DMS114 treated with DMSO at 0.1 percent for 48 hours (cell line): ENCODE results near the gene TMCC1.
"Not testable (repeated sequence)": the region's sequence is repeated elsewhere in the genome, so short reads cannot be mapped to it uniquely, and the experiment has no call there.

Experiments
- DNase-seq: peaks from one replicate; lab custom pipeline; 2025; ENCODE audit not compliant: unreplicated experiment; lab: John Stamatoyannopoulos, UW

The TMCC1 gene

DNA sequence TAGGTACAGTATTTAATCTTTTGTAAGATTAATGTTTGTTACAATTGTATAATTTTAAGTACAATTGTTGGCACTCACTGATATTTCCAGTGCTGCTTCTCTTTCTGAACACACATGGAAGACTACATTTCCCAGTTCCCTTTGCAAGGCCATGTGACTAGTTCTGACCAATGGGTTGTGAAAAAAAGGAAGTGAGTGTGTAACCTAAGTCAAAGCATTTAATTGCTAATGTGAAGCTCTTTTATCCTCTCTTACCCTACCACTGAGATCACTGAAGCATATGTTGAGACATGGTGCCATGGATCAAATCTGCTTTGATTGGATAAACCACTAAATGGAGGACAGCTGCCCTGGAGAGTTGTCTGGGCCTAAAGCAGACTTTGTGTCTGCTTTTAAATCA is 203.1 kb downstream of the TMCC1 start:
- DNase-seq: peak; percentile 41

DNA sequence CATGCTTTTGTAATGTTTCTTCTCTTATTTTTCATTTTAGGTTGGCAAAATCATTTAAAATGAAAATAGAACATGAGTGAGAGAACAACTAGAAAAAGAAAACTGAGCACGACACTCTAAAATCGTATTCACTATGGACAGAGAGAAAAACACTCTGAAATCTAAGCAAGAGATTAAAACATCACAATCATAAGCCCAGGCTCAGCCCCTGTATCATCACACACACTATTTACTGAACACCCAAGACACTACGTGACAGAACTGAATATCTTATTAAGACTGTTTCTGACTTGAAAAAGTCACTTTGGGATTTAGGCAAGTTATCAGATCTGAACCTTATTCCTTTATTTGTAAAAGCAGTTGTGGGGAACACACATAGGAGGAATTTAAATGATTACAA is 204.5 kb downstream of the TMCC1 start:
- DNase-seq: no peak

DNA sequence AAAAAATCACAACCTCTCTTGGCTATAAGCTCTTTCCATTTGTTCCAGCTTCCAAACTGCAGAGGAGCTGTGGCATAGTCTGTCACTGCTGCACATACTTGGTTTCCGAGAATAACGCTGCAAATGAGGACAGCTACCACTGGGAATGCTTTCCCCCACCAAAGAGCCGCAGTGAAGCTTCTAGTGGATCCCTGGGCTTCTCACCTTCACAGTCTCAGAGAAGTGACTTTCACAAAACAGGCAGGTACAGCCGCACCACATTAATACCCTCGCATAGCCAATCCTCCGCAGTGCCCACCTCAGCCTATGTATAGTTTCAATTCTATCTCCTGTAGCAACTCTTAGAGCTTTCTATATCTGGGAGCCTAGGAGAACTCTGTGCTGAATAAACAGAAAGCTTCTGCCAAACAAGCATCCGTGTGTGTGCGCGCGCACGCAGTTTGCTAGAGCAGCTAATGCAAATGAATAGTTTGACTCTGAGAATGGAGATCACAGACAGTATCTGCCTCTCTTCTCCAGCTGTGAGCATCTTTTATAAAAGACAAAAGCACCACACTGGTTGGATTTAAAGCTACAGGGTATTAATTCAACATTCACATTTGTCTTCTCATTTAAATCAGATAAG is 205.1 kb downstream of the TMCC1 start:
- no peak for DNase-seq

DNA sequence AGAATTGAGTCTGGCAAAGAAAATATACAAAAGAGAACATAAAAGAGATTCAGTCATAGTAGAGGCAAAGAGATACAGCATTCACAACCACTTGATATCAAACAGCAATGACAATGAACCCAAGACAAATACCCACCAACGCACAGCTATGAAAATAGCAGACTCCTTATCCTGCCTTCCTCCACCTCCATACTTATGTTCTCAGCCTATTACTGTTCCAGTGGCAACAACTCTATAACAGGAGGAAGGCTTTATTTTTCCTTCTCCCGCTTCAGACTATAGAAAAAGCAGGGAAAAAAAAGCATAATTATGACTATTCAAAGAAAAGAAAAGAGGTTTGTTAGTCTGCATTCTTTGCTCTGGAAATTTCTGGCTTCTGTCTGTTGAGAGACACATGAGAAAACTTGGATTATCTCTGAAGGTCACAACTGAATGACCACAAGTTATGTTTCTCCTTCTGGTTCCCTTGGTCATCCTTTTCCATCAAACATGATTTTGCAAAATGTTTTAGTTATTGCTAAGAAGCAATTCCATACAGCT is 205.9 kb downstream of the TMCC1 start:
- DNase-seq: no peak

DNA sequence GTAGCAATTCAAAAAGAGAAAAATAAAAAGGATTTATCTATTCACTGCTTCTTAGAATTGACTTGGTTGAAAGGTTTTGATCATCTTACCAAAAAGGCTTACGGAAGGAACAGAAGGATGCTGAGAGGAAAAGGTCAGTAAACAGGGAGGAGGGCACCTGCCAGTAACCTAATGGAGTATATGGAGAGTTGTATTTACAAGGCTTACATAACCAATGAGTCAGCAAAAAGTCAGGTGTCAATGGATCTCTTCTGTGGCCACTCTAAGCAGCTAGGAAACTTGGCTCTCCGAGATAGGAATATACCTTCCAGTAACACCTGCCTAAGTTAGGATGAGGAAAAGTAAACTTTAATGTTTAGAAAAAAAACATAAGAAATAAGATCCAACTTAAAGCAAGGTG is 206.6 kb downstream of the TMCC1 start:
- DNase-seq: no peak

- no peak for DNase-seq
Measured at GRCh38 chr3:129684270-129684669, 209.2 kb downstream of the TMCC1 start.

- no peak for DNase-seq
Measured at GRCh38 chr3:129683201-129683600, 210.3 kb downstream of the TMCC1 start.

DNA sequence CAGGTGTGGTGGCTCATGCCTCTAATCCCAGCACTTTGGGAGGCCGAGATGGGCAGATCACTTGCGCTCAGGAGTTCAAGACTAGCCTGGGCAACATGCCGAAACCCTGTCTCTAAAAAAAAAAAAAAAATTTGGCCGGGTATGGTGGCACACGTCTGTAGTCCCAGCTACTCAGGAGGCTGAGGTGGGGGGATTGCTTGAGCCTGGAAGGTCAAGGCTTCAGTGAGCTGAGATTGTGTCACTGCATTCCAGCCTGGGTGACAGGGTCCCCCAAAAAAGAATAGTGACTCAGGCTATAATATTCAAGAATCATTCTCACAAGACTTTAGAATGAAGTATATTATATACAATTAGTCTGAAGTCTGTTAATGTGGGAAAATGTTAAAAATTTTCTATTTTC is 216.5 kb downstream of the TMCC1 start:
- no peak for DNase-seq

- DNase-seq: not testable (repeated sequence)
Measured at GRCh38 chr3:129674798-129675123, 218.8 kb downstream of the TMCC1 start.

GRCh38 chr3:129673897-129674797 is 219.4 kb downstream of the TMCC1 start:
- no peak for DNase-seq

GRCh38 chr3:129673012-129673411 is 220.5 kb downstream of the TMCC1 start:
- no peak for DNase-seq

DNA sequence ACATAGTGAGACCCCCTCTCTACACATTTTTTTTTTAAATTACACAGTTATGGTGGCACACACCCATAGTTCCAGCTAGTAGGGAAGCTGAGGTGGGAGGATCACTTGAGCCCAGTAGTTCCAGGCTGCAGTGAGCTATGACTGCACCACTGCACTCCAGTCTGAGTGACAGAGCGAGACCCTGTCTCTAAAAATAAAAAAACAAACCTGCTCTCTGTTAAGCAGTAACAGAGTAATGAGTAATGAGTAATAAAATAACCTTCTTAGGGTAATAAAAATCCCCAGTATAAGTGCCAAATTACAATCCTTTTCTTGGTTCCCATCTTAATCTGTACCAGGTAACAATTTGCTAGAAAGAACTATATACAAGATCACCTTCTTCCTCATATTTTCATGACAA is 221.1 kb downstream of the TMCC1 start:
- DNase-seq: no peak

DNA sequence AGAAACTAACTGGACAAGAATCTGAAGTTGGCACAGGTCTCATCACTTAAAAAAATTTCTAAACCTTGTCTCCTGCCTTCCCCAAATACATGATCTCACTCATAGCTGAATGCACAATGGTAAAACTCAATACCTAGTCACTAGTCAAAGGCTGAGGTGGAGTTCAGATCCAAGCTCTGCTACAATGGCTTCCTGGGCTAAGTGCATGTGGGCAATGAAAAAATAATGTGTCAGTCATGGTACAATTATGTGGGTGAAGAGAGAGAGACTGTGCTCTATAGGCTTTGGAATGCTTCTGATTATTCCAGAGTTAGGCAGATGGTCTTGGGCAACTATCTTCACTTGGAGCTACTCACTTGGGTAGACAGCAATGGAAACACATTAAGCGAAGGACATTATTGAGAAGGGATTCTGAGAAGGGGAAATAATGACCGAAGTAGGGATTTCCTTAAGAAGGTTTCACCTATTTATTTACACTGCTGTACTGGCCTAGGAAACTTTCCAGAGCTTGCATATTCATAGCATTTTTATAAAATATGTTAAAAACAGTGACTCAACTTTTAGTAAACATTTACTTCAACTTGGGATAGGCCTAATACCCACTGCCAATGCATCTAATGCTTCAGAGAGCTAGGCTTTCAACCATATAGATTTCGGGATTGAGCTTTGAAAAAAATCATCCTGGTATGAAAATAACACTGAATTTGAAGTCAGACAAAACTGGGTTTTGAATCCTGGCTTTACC is 228.3 kb downstream of the TMCC1 start:
- no peak for DNase-seq

GRCh38 chr3:129663930-129664646 is 229.4 kb downstream of the TMCC1 start:
- no peak for DNase-seq

GRCh38 chr3:129663045-129663446 is 230.5 kb downstream of the TMCC1 start:
- DNase-seq: no peak

DNA sequence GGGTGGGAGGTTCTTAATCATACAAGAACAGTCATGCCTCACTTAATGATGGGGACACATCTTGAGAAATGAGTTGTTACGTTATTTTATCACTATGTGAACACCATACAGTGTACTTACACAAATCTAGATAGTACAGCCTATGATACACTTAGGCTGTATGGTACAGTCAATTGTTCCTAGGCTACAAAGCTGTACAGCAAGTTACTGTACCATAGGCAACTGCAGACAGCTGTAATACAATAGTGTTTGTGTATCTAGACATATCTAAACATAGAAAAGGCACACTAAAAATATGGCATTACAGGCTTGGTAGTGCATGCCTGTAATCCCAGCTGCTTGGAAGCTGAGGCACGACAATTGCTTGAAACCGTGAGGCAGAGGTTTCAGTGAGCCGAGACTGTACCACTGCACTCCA is 231.3 kb downstream of the TMCC1 start:
- no peak for DNase-seq

DNA sequence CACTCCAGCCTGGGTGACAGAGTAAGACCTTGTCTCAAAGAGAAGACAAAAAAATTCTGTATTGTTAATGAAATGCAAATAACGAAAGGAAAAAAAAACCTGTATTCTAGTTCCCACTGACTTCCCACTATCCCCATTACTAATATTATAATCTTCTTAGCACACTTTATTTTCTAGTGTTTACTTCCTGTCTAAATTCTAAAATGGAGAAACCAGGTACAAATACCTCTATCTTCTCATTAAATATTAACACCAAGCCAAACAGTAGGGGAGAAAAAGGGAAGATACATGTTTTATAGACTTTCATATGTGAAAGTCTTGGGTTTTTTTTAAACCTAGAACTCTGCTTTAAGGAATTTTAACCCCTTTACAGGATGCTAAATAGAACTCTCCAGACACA is 231.7 kb downstream of the TMCC1 start:
- DNase-seq: no peak

GRCh38 chr3:129658110-129658843 is 235.2 kb downstream of the TMCC1 start:
- no peak for DNase-seq

DNA sequence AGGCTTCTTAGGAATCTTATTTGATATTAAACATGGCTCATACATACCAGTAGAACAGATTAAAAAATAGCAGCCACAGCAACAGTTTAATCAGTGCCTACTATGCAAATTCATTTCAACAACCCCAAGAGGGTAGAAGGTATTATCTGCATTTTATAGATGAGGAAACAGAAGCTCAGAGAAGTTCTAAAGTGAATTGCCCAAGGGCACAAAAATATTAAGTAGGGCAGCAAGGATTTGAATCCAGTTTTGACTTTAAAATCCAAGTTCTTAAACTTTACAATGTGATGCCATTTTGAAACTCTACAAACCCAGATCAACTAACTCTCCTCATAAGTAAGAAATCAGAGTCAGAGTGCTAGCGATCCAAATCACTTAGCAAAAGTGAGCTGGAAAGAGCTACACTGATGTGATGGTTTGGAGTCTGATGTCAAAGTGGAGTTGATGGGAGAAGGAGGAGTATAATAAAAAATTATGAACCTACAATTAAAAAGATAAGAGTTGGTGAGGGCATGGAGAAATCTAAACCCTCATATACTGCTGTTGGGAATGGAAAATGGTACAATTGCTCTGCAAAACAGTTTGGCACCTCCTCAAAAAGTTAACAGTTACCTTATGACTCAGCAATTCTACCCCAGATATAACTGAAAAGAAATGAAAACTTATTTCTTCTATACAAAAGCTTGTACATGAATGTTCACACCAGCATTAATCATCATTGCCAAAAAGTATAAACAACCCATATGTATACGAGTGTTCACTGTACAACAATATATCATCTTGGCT is 236.1 kb downstream of the TMCC1 start:
- DNase-seq: no peak
